Nephron progenitor cell (in vitro differentiated cells): ENCODE results near the gene DAPK1.

Source experiments
- DNase-seq: peaks from one replicate; pipeline ENCODE4 v3.0.0; 2021
- H3K27ac Mint-ChIP-seq: 2 replicates; pipeline ENCODE4 v1.8.0; 2021; ENCODE audit warnings: mild to moderate bottlenecking, moderate library complexity, mixed read lengths
- H3K27me3 Mint-ChIP-seq: 2 replicates; pipeline ENCODE4 v1.8.0; 2021; ENCODE audit warnings: mild to moderate bottlenecking, low read depth, mixed read lengths; ENCODE audit not compliant: poor library complexity
- H3K36me3 Mint-ChIP-seq: 2 replicates; pipeline ENCODE4 v1.8.0; 2021; ENCODE audit warnings: low read depth, mixed read lengths
- H3K4me1 Mint-ChIP-seq: 2 replicates; pipeline ENCODE4 v1.8.0; 2021; ENCODE audit warnings: mixed read lengths
- H3K4me3 Mint-ChIP-seq: 2 replicates; pipeline ENCODE4 v1.8.0; 2021; ENCODE audit warnings: mild to moderate bottlenecking, moderate library complexity, mixed read lengths
- H3K9me3 Mint-ChIP-seq: 2 replicates; pipeline ENCODE4 v1.8.0; 2021; ENCODE audit warnings: mild to moderate bottlenecking, moderate library complexity, mixed read lengths
- CTCF ChIP-seq: fragments of 200-600 bp; sonication (generic); IDR thresholded peaks from 2 replicates; pipeline ENCODE4 v1.5.0; 2021; ENCODE audit warnings: antibody characterized with exemption

DAPK1 gene

GRCh38 chr9:87678650-87679355, 181.1 kb downstream of the DAPK1 start:
- Mint-ChIP-seq H3K4me3 (no peak overlapping the region), H3K27ac (no peak overlapping the region), H3K9me3 (no peaks in the 10 kb centered on the region), H3K36me3 (peaks cover 15% of the 10 kb centered on the region), H3K27me3 (no peaks in the 10 kb centered on the region), H3K4me1 (peaks cover 5% of the 10 kb centered on the region)
- TF ChIP-seq CTCF = peak; percentile 81
- peak; percentile 71 for DNase-seq

DNA sequence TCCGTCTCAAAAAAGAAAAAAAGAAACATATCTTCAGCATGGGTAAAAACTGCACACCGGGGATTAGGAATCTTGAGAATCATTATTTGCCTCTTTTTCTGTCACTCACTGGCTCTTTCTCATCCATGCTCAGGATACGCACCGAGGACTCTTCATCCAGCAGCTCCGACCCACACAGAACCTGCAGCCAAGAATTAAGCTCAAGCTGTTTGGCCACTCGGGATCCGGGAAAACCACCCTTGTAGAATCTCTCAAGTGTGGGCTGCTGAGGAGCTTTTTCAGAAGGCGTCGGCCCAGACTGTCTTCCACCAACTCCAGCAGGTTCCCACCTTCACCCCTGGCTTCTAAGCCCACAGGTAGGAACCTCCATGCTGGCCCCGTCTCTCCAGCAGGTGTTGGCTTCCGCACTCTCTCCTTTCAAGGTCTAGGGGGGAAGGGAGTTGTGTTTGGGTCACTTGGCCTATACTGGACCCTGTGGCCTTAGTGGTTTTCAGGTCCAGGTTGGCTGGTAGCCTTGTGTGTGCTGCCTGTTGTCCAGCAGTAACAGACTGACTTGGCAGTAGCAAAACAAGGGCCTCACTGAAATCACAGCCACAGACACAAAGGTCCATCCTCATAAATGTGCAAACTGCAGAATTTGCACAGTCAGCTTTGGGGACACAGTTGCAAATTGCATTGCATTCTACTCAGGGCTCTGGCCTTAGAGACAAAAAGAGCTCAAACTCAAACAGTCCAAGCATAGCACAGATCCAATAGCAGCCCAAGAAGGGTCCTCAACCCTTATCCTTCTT, 183.8 kb downstream of the DAPK1 start:
- Mint-ChIP-seq H3K27me3 (no peaks in the 10 kb centered on the region), H3K9me3 (no peaks in the 10 kb centered on the region), H3K27ac (no peak overlapping the region), H3K36me3 (peaks cover 15% of the 10 kb centered on the region), H3K4me3 (no peak overlapping the region), H3K4me1 (peaks cover 25% of the 10 kb centered on the region)
- no peak for DNase-seq
- no peak for TF ChIP-seq CTCF

DNA sequence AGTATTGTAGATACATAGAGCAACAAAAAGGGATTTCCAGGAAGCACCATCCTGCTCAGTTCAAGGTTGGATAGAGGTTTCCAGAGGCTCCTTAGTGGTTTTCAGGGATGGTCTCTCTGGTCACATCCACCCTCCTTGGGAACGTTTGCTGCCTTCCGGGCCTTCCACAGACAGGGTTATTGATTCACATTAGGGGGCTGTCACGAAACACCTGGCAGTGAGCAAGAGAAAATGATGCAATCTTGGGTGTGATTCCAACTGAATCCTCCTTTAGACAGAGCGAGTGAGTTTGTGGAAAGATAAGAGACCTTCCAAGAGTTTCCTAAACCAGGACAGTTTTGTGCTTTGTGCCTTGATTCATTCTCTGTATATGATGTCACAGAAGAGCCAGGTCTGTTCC, 184.4 kb downstream of the DAPK1 start:
- Mint-ChIP-seq H3K27me3 (no peaks in the 10 kb centered on the region), H3K9me3 (no peaks in the 10 kb centered on the region), H3K4me1 (peaks cover 26% of the 10 kb centered on the region), H3K36me3 (peaks cover 17% of the 10 kb centered on the region), H3K27ac (no peak overlapping the region), H3K4me3 (no peak overlapping the region)
- no peak for DNase-seq
- no peak for TF ChIP-seq CTCF

GRCh38 chr9:87682618-87683017, 185.0 kb downstream of the DAPK1 start:
- DNase-seq = no peak
- Mint-ChIP-seq H3K27ac (no peak overlapping the region), H3K9me3 (no peaks in the 10 kb centered on the region), H3K27me3 (no peaks in the 10 kb centered on the region), H3K4me3 (no peak overlapping the region), H3K36me3 (peaks cover 21% of the 10 kb centered on the region), H3K4me1 (peaks cover 26% of the 10 kb centered on the region)
- TF ChIP-seq CTCF = no peak

DNA sequence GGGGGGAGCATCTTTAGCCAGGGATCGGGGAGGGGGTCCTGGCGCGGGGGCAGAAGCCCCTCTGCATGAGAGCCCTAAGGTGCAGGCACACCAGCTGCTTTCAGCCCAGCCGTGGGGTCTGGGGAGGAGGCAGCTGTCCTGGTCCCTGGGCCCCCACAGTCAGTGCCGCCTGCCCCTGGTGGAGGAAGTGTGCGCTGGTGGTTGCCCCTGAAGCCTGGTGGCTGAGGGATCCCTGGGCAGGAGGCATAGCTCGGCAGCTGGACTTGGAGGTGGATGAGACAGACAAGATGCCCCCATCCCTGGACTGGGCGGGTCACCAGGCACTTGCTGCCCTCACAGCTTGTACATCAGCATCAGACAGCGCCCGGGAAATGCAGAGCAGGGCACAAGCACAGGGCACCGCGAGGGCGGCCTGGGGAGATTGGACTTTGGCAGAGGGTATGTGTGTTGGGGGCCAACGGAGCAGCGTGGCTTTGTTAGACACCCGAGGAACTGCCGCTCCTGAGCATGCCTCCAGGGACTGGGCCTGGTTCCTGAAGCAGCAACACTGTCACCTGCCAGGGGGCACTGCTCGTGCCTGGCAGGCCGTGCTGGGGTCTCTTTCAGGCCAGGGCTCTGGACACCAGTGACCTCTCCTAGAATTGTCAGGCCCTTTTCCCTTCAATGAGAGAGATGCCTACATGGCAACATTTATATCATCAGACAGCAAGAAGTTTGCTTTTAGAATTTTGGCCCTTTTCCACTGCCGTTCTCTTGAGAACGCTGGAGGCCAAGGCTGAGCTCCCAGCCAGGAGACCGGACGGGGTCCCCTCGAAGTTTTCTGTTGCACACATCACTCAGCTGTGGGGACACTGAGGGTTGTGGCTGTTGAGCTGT, 186.3 kb downstream of the DAPK1 start:
- no peaks in the 10 kb centered on the region for H3K27me3 Mint-ChIP-seq
- H3K4me1 Mint-ChIP-seq = peaks cover 21% of the 10 kb centered on the region

More for the DNA sequence above, 186.3 kb downstream of the DAPK1 start:
- Mint-ChIP-seq H3K27ac (no peak overlapping the region), H3K4me3 (no peak overlapping the region), H3K36me3 (peaks cover 35% of the 10 kb centered on the region), H3K9me3 (peaks cover 9% of the 10 kb centered on the region)
- no peak for DNase-seq
- TF ChIP-seq CTCF = no peak
